Activated T-cell treated with anti-CD3 and anti-CD28 coated beads, Interleukin-2, amount 50 U/mL, for 24 hours (primary cell): Measurements from ENCODE around the gene KRTAP10-7.
"Not testable (repeated sequence)": the region's sequence is repeated elsewhere in the genome, so short reads cannot be mapped to it uniquely, and the experiment has no call there.

ENCODE experiments used
- DNase-seq: peaks from one replicate; pipeline ENCODE4 v3.0.0-alpha.2; 2020
- H3K27ac Mint-ChIP-seq: 2 replicates; pipeline ENCODE4 v1.8.0; 2020; ENCODE audit warnings: mild to moderate bottlenecking, mixed read lengths
- H3K27me3 Mint-ChIP-seq: 2 replicates; pipeline ENCODE4 v1.8.0; 2020; ENCODE audit warnings: mixed read lengths
- H3K36me3 Mint-ChIP-seq: 2 replicates; pipeline ENCODE4 v1.8.0; 2020; ENCODE audit warnings: low read depth, mixed read lengths
- H3K4me1 Mint-ChIP-seq: 2 replicates; pipeline ENCODE4 v1.8.0; 2020; ENCODE audit warnings: low read depth, mixed read lengths
- H3K4me3 Mint-ChIP-seq: 2 replicates; pipeline ENCODE4 v1.8.0; 2020; ENCODE audit warnings: mild to moderate bottlenecking, moderate library complexity, mixed read lengths
- H3K9me3 Mint-ChIP-seq: 2 replicates; pipeline ENCODE4 v1.8.0; 2020; ENCODE audit warnings: mixed read lengths

The KRTAP10-7 gene

DNA sequence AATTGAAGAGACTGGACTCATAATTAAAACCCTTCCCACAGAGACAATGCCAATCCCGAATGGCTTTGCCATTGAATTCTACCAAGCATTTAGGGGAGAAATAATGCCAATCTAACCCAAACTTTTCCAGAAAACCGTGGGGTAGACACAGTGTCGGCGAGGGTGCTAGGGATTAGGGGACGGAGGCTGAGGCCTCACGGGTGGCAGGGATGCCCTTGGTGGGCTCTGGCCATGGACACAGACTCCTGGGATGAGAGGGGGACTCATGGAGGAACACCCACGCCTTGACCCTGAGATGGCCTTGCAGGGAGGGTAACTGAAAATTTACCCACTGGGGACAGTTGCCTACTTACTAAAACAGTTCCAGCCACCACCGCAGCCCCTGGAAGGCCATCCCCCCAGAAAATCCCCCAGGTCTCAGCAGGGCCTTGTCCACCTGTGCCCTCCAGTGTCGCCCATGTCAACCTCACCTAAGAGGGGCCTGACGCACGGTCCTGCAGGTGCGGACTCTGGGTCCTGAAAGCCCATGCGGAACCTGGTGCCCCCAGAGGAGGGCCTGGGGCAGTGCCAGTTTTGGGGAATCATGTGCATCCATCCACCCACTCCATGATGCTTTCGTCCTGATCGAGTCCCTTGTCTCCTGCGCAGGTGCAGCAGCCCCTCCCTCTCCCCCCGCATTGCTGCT lies 21.9 kb upstream of the KRTAP10-7 start:
- Mint-ChIP-seq H3K4me1 (peaks cover 12% of the 10 kb centered on the region), H3K4me3 (no peak overlapping the region), H3K9me3 (peaks cover 22% of the 10 kb centered on the region)

DNA sequence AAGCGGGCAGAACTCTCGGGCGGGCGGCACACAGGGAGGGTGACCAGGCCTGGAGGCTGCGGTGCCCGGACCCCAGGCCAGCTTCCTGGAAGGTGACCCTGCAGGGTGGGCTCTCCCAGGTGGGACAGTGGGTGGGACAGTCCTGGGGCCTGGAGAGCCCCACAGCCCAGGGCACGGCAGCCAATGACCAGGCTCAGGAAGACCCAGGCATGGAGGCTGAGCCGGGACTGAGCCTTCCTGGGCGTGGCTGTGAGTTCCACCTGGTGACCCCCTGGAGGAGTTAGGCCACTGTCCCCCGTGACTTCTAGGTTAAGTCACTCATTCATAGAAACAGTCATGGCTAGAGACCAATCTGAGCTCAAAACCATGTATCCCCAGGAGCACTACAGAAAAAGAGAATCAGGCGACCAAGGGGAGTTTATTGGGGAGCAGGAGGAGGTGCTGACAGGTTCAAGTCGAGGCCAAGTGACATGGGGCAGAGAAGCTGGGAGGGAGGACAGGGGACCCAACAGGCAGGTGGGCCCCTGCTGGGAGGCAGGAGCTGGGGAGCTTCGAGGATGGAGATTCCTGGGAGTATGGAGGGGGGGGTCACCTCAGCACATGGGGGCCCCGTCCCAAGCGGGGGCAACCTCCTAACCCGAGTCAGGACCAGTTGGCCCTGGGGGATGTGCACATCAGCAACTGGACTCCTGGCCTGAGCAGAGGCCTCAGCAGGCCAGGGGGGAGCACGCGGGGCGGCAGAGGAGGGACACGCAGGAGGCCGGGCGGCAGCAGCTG lies 21.2 kb upstream of the KRTAP10-7 start:
- H3K27ac Mint-ChIP-seq = no peak overlapping the region

More for the DNA sequence above, 21.9 kb upstream of the KRTAP10-7 start:
- Mint-ChIP-seq H3K27me3 (peaks cover 9% of the 10 kb centered on the region), H3K36me3 (no peaks in the 10 kb centered on the region), H3K27ac (no peak overlapping the region)
- DNase-seq = peak; percentile 5

DNA sequence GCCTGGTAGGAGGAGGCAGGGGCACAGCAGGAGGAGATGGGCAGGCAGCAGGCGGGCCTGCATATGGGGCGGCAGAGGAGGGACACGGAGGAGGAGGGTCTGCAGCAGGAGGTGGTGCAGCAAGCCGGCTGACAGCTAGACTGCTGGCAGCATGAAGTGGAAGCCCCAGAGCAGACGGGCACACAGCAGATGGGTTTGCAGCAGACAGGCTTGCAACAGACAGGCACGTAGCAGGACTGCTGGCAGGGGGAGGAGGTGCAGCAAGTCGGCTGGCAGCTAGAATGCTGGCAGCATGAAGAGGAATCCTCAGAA lies 20.6 kb upstream of the KRTAP10-7 start:
- H3K27ac Mint-ChIP-seq = no peak overlapping the region
- H3K4me1 Mint-ChIP-seq = peaks cover 15% of the 10 kb centered on the region
- H3K9me3 Mint-ChIP-seq = peaks cover 22% of the 10 kb centered on the region
- no peak overlapping the region for H3K4me3 Mint-ChIP-seq
- no peaks in the 10 kb centered on the region for H3K36me3 Mint-ChIP-seq
- no peak for DNase-seq
- H3K27me3 Mint-ChIP-seq = peaks cover 5% of the 10 kb centered on the region

More for the DNA sequence above, 21.2 kb upstream of the KRTAP10-7 start:
- no peak overlapping the region for H3K4me3 Mint-ChIP-seq
- DNase-seq = peak; percentile 14
- H3K9me3 Mint-ChIP-seq = peaks cover 22% of the 10 kb centered on the region
- H3K4me1 Mint-ChIP-seq = peaks cover 19% of the 10 kb centered on the region
- peaks cover 9% of the 10 kb centered on the region for H3K27me3 Mint-ChIP-seq
- no peaks in the 10 kb centered on the region for H3K36me3 Mint-ChIP-seq

DNA sequence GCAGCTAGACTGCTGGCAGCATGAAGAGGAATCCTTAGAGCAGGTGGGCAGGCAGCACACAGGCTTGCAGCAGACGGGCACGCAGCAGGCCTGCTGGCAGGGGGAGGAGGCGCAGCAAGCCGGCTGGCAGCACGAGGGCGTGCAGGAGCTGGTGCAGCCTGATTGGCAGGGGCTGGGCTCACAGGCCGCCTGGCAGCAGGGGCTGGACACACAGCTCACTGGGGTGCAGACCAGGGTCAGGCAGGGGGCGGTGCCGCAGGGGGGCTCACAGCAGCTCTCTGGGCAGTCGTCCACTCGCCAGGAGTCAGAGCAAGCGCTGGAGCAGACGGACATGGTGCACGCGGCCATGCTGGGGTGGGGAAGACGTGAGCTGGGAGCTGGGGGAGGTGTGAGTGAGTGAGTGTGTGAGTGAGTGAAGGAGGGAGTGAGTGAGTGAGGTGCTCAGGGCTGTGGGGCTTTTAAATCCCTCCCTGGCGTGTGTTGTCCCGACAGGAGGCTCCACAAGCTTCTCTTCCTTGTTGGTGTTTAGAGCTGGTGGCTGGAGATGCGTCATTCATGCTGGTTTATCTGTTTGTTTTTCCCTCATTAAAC lies 20.1 kb upstream of the KRTAP10-7 start, which contains the start of gene KRTAP10-5:
Gene KRTAP10-5, minus strand, starts transcription at position 374 of the 591 bp plus-strand sequence. Its CDS starts 26 bp downstream, at position 348.
- not testable (repeated sequence) for H3K4me3 Mint-ChIP-seq, H3K36me3 Mint-ChIP-seq, H3K27ac Mint-ChIP-seq, H3K27me3 Mint-ChIP-seq
- peak; percentile 29 for DNase-seq
- Mint-ChIP-seq H3K4me1 (peaks cover 13% of the 10 kb centered on the region), H3K9me3 (peaks cover 22% of the 10 kb centered on the region)

DNA sequence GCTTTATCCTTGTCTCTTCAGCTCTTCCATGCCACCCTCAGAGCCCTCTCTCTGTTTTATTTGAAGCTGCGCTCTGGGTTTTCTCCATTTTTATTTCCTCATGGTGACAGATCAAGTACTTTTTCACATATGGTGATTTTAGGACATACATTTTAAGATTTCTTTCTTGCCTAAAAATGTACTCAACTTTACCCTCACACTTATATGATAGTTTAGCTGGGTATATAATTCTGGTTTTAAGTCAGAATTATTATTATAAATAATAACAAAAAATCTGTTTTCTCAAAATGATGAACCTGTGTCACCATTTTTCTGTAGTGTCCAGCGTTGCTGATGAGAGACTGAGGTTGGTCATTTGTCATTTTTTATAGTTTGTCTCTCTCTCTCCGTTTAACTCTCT lies 19.2 kb upstream of the KRTAP10-7 start:
- no peak overlapping the region for H3K27ac Mint-ChIP-seq
- peaks cover 10% of the 10 kb centered on the region for H3K27me3 Mint-ChIP-seq
- H3K36me3 Mint-ChIP-seq = no peaks in the 10 kb centered on the region
- peaks cover 22% of the 10 kb centered on the region for H3K9me3 Mint-ChIP-seq
- peaks cover 13% of the 10 kb centered on the region for H3K4me1 Mint-ChIP-seq
- DNase-seq = no peak
- H3K4me3 Mint-ChIP-seq = no peak overlapping the region

DNA sequence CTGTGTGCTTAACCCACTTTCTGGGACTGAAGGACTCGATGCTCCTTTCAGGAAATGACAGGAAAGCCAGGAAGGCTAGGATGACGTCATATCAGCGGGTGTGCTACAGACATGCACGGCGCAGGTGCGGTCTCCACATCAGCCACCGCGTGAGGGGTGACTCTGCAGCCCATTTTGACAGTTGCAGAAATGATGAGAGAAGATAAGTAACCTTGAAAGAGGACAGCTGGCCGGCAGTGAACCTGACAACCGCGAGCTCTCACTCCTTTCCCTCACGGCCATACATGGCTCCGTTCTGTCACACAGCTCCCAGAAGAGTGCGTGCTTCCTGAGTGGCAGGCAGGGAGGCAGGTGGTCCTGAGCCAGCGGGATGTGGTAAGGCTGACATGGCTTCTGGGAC lies 18.3 kb upstream of the KRTAP10-7 start:
- H3K27ac Mint-ChIP-seq = no peak overlapping the region
- peaks cover 13% of the 10 kb centered on the region for H3K4me1 Mint-ChIP-seq
- peaks cover 16% of the 10 kb centered on the region for H3K9me3 Mint-ChIP-seq
- no peaks in the 10 kb centered on the region for H3K36me3 Mint-ChIP-seq
- H3K27me3 Mint-ChIP-seq = peaks cover 16% of the 10 kb centered on the region
- no peak for DNase-seq
- H3K4me3 Mint-ChIP-seq = no peak overlapping the region

DNA sequence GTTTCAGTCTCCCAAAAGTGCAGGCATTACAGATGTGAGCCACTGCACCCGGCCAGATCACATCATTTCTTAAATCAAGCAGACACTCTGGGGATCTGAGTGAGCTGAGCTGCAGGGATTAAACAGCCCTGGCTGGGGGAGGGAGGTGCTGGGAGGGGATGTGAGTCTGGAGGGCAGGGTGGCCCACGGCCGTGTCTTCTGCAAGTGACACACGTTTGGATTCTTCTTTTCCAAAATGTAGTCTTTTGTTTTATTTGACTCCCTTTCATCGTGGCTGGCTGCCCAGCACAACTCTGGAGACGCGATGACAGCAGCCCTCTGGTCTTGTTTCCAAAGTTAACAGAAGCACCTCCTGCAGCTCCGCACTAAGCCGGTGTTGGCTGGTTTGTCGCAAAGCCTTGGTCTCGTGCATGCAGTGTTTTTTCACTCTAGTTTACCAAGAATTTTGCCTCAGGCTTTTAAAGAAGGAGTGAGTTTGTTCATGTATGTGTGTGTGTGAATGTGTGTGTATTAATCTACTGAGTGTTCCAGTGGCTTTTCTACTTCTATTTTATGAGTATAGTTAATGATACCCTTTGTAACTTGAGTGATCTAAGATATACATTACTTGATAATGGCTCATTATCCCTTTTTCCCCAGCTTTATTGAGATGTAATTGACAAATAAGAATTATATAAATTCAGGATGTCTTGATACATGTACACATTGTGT lies 17.2 kb upstream of the KRTAP10-7 start:
- no peak for DNase-seq
- Mint-ChIP-seq H3K4me3 (no peak overlapping the region), H3K9me3 (peaks cover 10% of the 10 kb centered on the region), H3K36me3 (no peaks in the 10 kb centered on the region), H3K27me3 (peaks cover 16% of the 10 kb centered on the region), H3K4me1 (peaks cover 13% of the 10 kb centered on the region), H3K27ac (no peak overlapping the region)

DNA sequence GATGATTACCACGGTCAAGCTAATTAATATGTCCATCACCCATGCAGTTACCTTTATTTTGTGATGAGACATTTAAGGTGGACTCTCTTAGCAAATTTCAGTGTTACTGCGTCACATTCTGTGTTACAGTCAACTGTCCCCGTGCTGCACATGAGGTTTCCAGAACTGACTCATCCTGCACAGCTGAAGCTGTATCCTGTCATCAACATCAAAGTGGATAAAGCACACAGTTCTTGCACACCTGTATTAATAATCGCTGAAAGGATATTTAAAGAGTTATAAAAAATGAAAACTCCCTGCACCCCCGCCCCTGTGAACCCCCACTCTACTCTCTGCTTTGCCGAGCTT lies 16.6 kb upstream of the KRTAP10-7 start:
- peaks cover 16% of the 10 kb centered on the region for H3K27me3 Mint-ChIP-seq
- no peaks in the 10 kb centered on the region for H3K36me3 Mint-ChIP-seq
- peak; percentile 32 for DNase-seq
- peaks cover 10% of the 10 kb centered on the region for H3K9me3 Mint-ChIP-seq
- no peak overlapping the region for H3K4me3 Mint-ChIP-seq
- peaks cover 13% of the 10 kb centered on the region for H3K4me1 Mint-ChIP-seq
- H3K27ac Mint-ChIP-seq = no peak overlapping the region

DNA sequence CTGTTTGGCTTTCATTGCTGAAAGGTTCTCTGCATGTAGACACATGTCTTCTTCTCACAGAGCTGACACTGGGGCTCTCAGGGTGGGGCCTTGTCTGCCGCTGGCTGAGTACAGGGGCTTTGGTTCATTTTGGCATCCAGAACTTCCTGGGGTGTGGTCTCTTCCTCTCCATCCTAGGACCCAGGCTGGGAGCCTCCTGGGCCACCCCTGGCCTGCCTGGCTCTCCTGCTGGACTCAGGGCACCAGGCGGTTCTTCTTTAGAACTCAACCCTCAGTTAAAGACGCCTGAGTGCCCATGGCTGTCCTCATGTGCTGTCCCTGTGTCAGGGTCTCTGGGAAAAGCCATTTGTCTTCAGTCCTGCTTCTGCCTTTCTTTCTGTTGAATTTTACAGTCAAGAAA lies 14.5 kb upstream of the KRTAP10-7 start:
- Mint-ChIP-seq H3K27me3 (peaks cover 17% of the 10 kb centered on the region), H3K36me3 (no peaks in the 10 kb centered on the region), H3K4me3 (no peak overlapping the region), H3K9me3 (peaks cover 10% of the 10 kb centered on the region), H3K27ac (no peak overlapping the region), H3K4me1 (peaks cover 10% of the 10 kb centered on the region)
- DNase-seq = peak; percentile 13

DNA sequence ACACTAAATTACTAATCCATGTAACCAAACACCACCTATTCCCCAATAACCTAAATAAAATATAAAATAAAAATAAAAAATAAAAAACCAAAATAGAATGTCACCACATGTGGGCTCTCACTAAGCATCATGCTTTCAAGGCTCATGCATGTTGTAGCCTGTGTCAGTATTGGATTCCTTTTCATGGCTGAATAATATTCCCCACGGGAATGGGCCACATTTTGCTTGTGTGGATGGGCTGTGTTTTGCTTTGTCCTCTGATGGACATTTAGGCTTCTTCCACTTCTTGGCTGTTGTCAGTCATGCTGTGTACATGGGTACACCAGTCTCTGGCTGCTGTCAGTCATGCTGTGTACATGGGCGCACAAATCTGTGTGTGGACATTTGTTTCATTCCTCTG lies 11.3 kb upstream of the KRTAP10-7 start:
- H3K27ac Mint-ChIP-seq = no peak overlapping the region
- no peak for DNase-seq
- no peaks in the 10 kb centered on the region for H3K9me3 Mint-ChIP-seq
- peaks cover 17% of the 10 kb centered on the region for H3K27me3 Mint-ChIP-seq
- H3K4me3 Mint-ChIP-seq = no peak overlapping the region
- H3K4me1 Mint-ChIP-seq = peaks cover 2% of the 10 kb centered on the region
- no peaks in the 10 kb centered on the region for H3K36me3 Mint-ChIP-seq

DNA sequence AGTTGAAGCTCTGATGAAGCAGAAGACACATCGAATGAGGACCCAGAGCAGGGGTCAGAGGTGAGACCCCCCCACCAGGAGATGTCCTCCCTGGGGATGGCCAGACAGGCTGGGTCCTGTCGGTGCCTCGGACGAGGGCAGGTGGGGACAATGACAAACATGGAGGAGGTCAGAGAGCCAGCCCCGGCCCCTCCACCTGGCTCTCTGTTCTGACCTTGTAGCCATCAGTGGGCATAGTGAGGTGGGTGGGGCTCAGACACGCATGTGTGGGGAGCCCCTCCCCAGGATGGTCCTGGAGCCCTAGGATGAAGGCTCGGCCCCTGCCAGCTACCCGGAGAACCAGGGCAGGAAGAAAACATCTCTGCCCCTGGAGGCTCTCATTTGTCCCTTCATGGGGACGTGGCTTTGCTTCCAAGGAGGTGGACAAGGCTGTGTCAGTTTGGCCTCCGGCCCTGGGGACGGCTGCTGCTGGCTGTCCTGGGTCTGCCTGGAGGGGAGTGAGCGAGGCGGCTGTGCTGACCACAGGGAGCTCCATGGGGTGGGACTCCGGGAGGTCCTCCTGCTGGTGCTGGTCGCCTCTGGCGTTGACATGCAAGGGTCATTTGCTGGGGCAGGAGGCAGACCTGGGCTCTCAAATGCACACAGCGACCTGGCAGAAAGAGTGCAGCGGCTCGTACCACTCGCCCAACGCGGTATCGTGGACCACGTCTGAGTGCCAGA lies 10.7 kb upstream of the KRTAP10-7 start:
- no peaks in the 10 kb centered on the region for H3K36me3 Mint-ChIP-seq
- no peak overlapping the region for H3K27ac Mint-ChIP-seq
- no peaks in the 10 kb centered on the region for H3K4me1 Mint-ChIP-seq
- no peaks in the 10 kb centered on the region for H3K9me3 Mint-ChIP-seq
- DNase-seq = no peak
- no peak overlapping the region for H3K4me3 Mint-ChIP-seq
- H3K27me3 Mint-ChIP-seq = peaks cover 17% of the 10 kb centered on the region

DNA sequence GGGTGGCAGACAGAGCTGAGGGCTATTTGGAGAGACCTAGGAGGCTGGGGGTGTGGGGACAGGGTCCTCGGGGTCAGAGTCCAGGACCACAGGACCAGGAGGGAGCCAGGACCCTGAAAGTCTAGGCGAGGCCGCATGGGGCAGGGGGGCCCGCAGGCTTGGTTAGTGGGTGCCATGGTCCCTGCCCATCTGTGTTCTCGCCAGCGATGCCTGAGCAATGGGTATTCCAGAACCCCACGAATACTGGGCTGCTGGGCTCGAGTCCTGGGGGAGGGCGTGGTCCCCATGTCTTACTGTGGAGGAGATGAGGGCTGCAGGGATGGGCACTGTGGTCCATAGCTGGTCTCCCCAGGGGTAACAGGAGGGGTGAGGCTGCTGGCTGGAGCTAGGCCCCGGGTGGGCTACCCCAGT lies 10.1 kb upstream of the KRTAP10-7 start:
- no peaks in the 10 kb centered on the region for H3K36me3 Mint-ChIP-seq
- H3K4me1 Mint-ChIP-seq = no peaks in the 10 kb centered on the region
- peaks cover 14% of the 10 kb centered on the region for H3K27me3 Mint-ChIP-seq
- H3K4me3 Mint-ChIP-seq = no peak overlapping the region
- no peaks in the 10 kb centered on the region for H3K9me3 Mint-ChIP-seq
- no peak overlapping the region for H3K27ac Mint-ChIP-seq
- no peak for DNase-seq

DNA sequence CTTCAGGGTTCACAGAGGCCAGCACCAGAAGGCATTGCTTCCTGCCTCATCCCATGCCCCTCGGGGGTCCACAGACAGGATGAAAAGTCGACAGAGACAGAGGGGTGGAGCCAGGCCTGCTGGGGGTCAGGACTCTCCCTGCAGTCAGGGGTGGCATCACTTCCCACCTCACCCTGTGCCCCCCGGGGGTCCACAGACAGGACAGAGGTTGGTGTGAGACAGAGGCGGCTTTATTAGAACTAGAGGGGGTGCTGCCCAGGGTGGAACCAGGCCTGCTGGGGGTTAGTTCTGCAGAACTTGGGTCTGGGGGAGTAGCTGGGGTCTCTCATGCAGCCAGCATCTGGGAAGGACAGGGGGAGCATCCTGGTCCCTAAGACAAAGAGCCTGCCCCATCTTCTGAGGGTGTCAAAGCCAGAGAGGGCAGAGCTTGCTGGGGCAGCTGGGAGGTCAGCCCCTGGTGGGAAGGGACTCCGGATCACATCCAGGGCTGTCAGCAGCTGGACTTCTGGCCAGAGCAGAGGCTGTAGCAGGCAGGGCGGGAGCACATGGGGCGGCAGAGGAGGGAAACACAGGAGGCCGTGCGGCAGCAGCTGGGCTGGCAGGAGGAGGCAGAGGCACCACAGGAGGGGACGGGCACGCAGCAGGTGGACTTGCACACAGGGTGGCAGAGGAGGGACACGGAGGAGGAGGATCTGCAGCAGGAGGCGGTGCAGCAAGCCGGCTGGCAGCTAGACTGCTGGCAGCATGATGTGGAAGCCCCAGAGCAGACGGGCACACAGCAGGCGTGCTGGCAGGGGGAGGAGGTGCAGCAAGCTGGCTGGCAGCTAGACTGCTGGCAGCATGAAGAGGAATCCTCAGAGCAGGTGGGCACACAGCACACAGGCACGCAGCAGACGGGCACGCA lies 9.2 kb upstream of the KRTAP10-7 start:
- H3K27me3 Mint-ChIP-seq = peaks cover 10% of the 10 kb centered on the region
- not testable (repeated sequence) for H3K27ac Mint-ChIP-seq, DNase-seq

More for the DNA sequence above, 9.2 kb upstream of the KRTAP10-7 start:
- not testable (repeated sequence) for H3K9me3 Mint-ChIP-seq, H3K4me3 Mint-ChIP-seq, H3K36me3 Mint-ChIP-seq, H3K4me1 Mint-ChIP-seq
